ENCODE measurements around the gene MORC2.

MORC2 gene

GRCh38 chr22:30921108-30921507 lies 47.5 kb downstream of the MORC2 start:
- DNase-seq (ENCODE audit: low read depth in 3 of 3), result no peak

DNA sequence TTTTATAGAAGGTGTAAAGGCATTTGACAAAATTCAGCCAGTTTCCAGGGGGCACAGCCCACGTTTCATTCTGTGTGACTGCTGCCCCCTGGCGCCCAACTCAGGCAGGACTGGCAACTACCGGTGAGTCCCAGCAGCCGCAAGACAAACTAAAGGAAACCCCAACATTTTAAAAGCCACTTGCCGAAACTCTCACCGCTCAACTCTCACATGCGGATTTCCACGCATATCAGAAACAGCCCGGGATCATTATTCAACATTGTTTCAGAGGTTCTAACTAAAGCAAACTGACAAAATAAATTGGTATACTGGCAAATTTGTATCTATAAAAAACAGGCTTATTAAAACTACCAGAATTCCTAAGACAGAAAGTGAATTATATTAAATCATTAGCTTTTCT lies 48.2 kb downstream of the MORC2 start:
- peak; percentile 69 to 77 (median 72) for DNase-seq (ENCODE audit: low read depth in 3 of 3)

GRCh38 chr22:30919973-30920372 lies 48.6 kb downstream of the MORC2 start:
- no peak for DNase-seq (ENCODE audit: low read depth in 3 of 3)

DNA sequence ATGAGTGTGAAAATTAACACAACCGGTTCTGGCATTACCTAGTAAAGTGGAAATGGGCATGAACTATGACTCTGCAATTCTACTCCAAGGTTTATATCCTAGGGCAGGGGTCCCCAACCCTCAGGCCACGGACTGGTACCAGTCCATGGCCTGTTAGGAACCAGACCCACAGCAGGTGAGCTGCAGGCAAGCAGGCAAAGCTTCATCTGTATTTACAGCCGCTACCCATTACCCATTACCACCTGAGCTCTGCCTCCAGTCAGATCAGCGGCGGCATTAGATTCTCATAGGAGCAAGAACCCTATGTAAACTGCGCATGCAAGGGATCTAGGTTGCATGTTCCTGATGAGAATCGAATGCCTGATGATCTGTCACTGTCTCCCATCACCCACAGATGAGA lies 49.8 kb downstream of the MORC2 start:
- DNase-seq (ENCODE audit: low read depth in 3 of 3), result no peak

- DNase-seq (ENCODE audit: low read depth in 3 of 3), result no peak
Observed at GRCh38 chr22:30910358-30910757, 58.2 kb downstream of the MORC2 start.

GRCh38 chr22:30909306-30909705 lies 59.3 kb downstream of the MORC2 start:
- DNase-seq (ENCODE audit: low read depth in 3 of 3), result no peak

GRCh38 chr22:30908051-30908461 lies 60.5 kb downstream of the MORC2 start:
- no peak for DNase-seq (ENCODE audit: low read depth in 3 of 3)

- no peak for DNase-seq (ENCODE audit: low read depth in 3 of 3)
Observed at GRCh38 chr22:30906946-30907345, 61.6 kb downstream of the MORC2 start.

DNA sequence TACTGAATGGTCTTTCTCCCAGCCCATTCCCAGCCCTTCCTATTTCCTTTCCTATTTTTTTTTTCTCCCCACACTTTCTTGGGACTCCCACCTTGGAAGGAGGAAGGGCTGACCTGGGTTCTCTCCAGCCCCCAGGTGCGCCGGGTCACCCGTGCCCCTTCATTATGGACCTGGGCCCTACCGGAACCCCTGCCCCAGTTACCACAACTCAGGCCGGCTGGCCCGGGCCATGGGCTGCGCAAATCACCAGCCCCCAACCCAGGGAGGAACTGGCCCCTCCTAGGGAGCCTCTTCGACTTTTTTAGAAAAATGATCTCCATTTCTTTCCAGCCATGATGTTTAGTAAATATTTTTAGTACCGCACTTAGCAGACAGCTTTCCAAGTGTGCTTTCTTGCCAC lies 62.2 kb downstream of the MORC2 start:
- no peak for DNase-seq (ENCODE audit: low read depth in 3 of 3)

GRCh38 chr22:30905696-30906341 lies 62.8 kb downstream of the MORC2 start:
- DNase-seq (ENCODE audit: low read depth in 3 of 3), result no peak

GRCh38 chr22:30903876-30904460 lies 64.6 kb downstream of the MORC2 start:
- no peak for DNase-seq (ENCODE audit: low read depth in 3 of 3)

DNA sequence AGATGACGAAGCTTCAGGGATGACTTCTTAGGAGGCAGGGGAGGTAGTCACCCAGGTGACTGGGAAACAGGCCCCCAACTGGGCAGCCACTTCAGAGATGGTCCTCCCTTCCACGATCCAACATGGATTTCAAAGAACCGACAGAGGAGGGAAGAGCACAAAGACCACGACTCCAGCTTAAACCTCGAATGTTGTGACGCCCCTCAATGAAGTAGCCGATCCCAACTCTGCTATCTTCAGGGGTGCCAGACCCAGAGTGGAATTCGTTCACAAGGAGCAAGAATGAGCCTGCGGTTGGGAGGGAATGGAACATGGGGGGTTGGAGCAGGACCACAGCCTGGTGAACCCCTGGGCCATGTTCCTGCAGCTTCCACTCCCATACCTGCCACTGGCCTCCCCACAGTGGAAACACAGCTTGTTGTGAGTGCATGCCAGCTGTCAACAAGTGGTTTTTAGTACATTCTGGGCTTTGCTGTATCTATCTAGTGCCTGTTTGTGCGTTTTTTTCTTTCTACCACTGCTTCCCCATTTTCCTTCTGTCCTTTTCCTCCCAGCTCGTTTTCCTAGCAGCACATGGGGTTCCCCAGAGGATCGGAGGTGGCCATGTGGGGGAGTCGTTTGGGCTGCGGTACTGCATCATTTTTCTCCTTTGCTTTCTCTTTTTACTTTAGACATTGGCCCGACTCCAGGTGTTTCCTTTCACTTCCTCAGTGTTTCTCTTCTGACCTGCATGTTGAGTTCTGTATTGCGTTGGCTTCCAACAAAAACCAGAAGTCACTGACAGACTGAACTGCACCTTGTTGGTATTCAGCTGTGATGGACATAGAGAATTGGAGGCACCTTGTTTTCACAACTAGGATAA lies 65.8 kb downstream of the MORC2 start:
- no peak for DNase-seq (ENCODE audit: low read depth in 3 of 3)

DNA sequence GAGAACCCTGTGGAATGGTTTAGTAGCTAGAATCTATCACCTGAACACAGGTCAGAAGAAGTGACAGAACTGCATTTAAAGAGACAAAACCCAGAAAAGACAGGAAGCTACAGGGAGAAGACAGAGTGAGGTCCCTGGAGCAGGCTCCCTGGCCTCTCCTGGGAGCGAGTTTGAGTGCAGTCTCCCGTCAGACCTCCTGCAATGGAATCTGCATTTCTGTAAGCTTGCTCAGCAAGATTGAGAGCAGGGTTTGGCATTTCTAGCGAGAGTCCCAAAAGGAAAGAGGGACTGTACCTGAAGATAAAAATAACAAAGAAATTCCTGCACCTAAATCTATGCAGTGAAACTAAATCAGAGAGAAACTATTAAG lies 74.2 kb downstream of the MORC2 start:
- no peak for DNase-seq (ENCODE audit: low read depth in 3 of 3)

DNA sequence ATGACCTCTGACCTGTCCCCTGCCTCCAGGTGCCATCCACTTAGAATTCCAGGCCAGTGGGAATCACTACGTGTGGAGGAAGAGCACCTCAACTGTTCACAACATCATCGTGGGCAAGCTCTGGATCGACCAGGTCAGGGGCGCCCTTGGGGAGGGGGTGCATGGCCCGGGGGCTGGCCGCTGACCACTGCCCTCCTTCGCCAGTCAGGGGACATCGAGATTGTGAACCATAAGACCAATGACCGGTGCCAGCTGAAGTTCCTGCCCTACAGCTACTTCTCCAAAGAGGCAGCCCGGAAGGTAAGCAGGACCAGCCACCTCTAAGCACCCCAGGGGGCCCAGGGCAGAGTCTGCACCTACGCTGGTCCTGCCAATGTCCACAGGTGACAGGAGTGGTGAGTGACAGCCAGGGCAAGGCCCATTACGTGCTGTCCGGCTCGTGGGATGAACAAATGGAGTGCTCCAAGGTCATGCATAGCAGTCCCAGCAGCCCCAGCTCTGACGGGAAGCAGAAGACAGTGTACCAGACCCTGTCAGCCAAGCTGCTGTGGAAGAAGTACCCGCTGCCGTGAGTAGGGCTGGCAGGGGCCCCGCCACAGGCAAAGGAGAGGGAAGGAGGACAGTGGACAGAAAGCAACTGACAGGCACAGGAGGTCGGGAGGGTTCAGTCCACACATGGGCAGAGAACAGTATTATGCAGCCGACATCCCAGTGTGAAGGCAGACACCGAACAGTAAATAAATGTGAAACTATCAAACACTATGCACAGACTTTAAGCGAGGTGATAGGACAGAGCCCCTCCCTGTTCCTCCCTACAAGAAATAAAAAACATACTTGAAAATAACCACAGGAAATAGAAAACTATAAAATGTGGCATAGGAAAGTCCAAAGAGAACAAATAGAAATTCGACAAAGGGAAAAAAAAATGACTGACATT lies 74.9 kb downstream of the MORC2 start:
- DNase-seq (ENCODE audit: low read depth in 3 of 3), result no peak

DNA sequence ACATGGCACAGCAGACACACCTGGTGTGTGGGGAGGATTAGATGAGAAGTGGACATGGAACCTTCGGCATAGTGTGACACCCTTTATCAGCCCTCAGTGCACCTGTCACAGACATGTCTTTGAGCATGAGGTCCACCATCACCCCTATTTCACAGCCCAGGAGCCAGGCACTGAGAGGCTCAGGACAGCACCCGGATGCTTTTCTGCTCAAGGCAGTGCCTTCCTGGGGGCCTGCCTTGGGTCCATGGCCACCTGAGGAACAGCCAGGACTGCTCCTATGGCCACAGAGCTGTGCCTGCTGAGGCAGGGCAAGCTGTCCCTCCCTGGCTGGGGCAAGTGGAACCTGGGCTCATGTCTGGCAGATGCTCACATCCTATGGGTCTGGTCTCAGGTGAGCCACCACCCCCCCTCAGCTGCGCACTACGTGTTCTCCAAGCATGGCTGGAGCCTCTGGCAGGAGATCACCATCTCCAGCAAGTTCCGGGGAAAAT lies 75.8 kb downstream of the MORC2 start:
- DNase-seq (ENCODE audit: low read depth in 3 of 3), result no peak

DNA sequence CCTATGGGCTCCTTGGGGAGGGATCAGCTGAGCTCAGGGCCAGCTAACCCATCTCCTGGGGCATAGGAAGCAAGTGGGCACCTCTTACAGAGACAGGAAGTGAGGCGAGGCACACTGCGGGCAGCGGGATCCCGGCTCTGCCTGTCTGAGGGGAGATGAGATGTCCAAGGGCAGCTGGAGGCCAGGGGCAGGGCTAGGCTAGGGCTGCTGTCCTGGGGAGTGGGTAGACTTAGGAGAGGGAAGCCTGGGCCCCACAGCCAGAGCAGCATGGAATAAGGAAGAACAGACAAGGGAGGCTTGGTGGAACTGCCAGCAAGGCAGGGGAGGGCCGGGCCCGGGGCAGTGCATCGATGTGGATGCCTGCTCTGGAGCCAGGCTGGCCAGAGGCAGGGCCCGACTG lies 76.3 kb downstream of the MORC2 start:
- no peak for DNase-seq (ENCODE audit: low read depth in 3 of 3)

DNA sequence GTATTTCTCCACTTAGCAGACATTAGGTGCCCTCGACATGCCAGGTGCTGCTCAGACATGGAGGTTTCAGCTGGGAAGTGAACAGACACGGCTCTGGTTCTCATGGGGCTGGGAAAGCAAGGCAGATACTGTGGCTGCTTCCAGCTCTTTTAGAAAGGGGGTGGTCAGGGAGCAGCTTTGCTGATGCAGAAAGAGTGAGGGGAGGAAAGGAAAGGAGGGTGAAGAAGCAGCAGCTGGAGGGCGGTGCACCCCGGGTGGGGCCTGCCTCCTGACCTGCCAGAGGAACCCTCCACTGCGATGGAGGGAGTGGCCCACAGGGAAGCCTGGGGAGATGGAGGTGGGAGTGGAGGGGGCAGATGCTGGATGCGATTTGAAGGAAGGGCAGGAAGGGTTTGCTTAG lies 76.8 kb downstream of the MORC2 start:
- no peak for DNase-seq (ENCODE audit: low read depth in 3 of 3)

DNA sequence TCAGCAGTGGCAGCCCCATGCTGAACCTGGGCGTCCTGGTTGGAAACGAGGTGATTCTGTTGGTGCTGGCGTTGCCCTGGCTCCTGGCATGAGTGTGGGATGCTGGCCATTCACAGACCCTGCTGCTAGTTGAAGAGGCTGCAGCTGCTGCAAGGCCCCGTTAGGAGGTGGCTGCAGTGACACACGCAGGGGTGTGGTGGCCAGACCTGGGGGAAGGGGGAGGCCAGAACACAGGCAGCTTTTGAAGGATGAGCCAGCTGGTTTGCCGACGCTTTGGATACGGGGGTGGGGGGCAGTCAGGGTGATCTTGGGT lies 77.2 kb downstream of the MORC2 start:
- DNase-seq (ENCODE audit: low read depth in 3 of 3), result no peak

GRCh38 chr22:30890686-30891442 lies 77.7 kb downstream of the MORC2 start:
- DNase-seq (ENCODE audit: low read depth in 3 of 3), result no peak

DNA sequence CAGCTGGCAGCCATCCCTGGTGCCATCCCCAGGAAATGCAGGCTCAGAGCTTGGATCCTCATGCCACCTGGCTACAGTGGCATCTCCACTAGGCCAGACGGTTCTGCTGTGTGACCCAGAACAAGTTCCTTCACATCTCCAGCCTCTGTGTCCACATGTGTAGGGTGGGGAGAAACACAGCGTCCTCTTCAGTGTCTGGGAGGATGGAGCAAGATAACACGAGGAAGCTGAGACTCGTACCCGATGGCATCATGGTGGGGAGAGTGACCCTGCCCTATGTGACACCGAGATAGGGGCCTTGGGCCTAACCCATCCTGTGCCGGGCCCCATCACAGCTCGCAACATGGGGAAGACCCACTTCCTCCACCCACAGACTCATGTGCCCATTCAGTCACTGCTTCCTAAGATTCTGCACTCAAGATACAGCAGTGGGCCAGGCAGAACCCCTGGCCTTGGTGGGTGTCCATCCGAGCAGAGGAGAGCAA lies 78.5 kb downstream of the MORC2 start:
- DNase-seq (ENCODE audit: low read depth in 3 of 3), result no peak
